22Rv1 (cell line): ENCODE data around the gene PFDN5.

Experiments
- H3K27ac ChIP-seq: fragments of 450-650 bp; 2 replicates; pipeline ENCODE4 v1.5.1; 2017
- CTCF ChIP-seq: fragments of 450-650 bp; IDR thresholded peaks from 2 replicates; pipeline ENCODE4 v1.5.1; 2017; ENCODE audit warnings: mild to moderate bottlenecking
- ZFX ChIP-seq: fragments of 450-650 bp; IDR thresholded peaks from 2 replicates; pipeline ENCODE4 v1.6.1; 2017; ENCODE audit warnings: antibody characterized with exemption, borderline replicate concordance

PFDN5 gene

GRCh38 chr12:53345486-53346188 is 50.3 kb downstream of the PFDN5 start:
- peak; percentile 47 for TF ChIP-seq CTCF
- no peak for TF ChIP-seq ZFX
- 0 out of 2 replicates have a peak overlapping the region, but pooled peaks have one; percentile 46 for H3K27ac ChIP-seq

- no peak overlapping the region for H3K27ac ChIP-seq
- no peak for TF ChIP-seq ZFX
- TF ChIP-seq CTCF: no peak
Observed at GRCh38 chr12:53346491-53346890, 51.1 kb downstream of the PFDN5 start.

- H3K27ac ChIP-seq: no peak overlapping the region
- TF ChIP-seq CTCF: no peak
- no peak for TF ChIP-seq ZFX
Observed at GRCh38 chr12:53347905-53348304, 52.6 kb downstream of the PFDN5 start.
